A172 (cell line): ENCODE data around the gene CPSF7. TPM values are rescaled to one million over a fixed set of nuclear protein-coding genes. Genes with fewer than 3 reads are reported as not detected.
"Not testable (repeated sequence)": the region's sequence is repeated elsewhere in the genome, so short reads cannot be mapped to it uniquely, and the experiment has no call there.

ENCODE experiments used
- DNase-seq: peaks from one replicate; pipeline ENCODE4 v3.0.0-alpha.2; 2015; ENCODE audit warnings: low spot score
- total RNA-seq: library from RNA; depleted of rRNA; stranded (reverse); fragments of >200 nt; shearing (Covaris generic); gene quantifications from 2 replicates; pipeline ENCODE4 v1.2.3, GENCODE V29; 2014

CPSF7 gene
- total RNA-seq, 1 experiment from 2014 or later, result 34.3 TPM

- no peak for DNase-seq
Measured at GRCh38 chr11:61384271-61385242, 45.2 kb downstream of the CPSF7 start.

GRCh38 chr11:61383859-61384258, 45.9 kb downstream of the CPSF7 start:
- not testable (repeated sequence) for DNase-seq

GRCh38 chr11:61380884-61381283, 48.9 kb downstream of the CPSF7 start:
- no peak for DNase-seq

GRCh38 chr11:61378713-61379313, 51.0 kb downstream of the CPSF7 start:
- DNase-seq, result peak; percentile 62

GRCh38 chr11:61377461-61378160, 52.2 kb downstream of the CPSF7 start:
- no peak for DNase-seq

- DNase-seq, result no peak
Measured at GRCh38 chr11:61375761-61376108, 54.0 kb downstream of the CPSF7 start.

GRCh38 chr11:61372659-61373420, 56.9 kb downstream of the CPSF7 start:
- DNase-seq, result no peak

- no peak for DNase-seq
Measured at GRCh38 chr11:61370349-61371005, 59.3 kb downstream of the CPSF7 start.

GRCh38 chr11:61369372-61370348, 60.1 kb downstream of the CPSF7 start:
- no peak for DNase-seq

GRCh38 chr11:61368646-61369045, 61.1 kb downstream of the CPSF7 start:
- DNase-seq, result no peak

GRCh38 chr11:61367406-61367805, 62.4 kb downstream of the CPSF7 start:
- DNase-seq, result no peak

GRCh38 chr11:61364012-61364675, 65.6 kb downstream of the CPSF7 start:
- DNase-seq, result no peak

GRCh38 chr11:61362542-61362875, 67.3 kb downstream of the CPSF7 start:
- no peak for DNase-seq

- peak; percentile 87 for DNase-seq
Measured at GRCh38 chr11:61361741-61362541, 67.8 kb downstream of the CPSF7 start, which contains the start of the genes CYB561A3 and TMEM138. Gene CYB561A3, minus strand, starts transcription at chr11:61361882. Its CDS starts 5,169 bp downstream, at chr11:61356713. Gene TMEM138, plus strand, starts transcription at chr11:61362374. Its CDS starts 2,017 bp downstream, at chr11:61364391.

- no peak for DNase-seq
Measured at GRCh38 chr11:61361237-61361740, 68.5 kb downstream of the CPSF7 start.

- no peak for DNase-seq
Measured at GRCh38 chr11:61359516-61359915, 70.3 kb downstream of the CPSF7 start.

GRCh38 chr11:61358566-61358965, 71.2 kb downstream of the CPSF7 start:
- DNase-seq, result no peak

- no peak for DNase-seq
Measured at GRCh38 chr11:61357894-61358239, 71.9 kb downstream of the CPSF7 start.
